Muscle of back (tissue), 11 donors: ENCODE results near the gene NANOGP8. TPM values are rescaled to one million over a fixed set of nuclear protein-coding genes. Genes with fewer than 3 reads are reported as not detected.

Experiments used
- DNase-seq, 3 donors: peaks; one replicate each; pipeline versions ENCODE4 v3.0.0 to v3.0.0-alpha.2; 2013
- polyA plus RNA-seq, 10 donors: library from polyadenylated mRNA; unstranded; fragments of 120-200 nt; gene quantifications; one replicate each; pipeline ENCODE4 v1.2.1, GENCODE V29; 2013; ENCODE audit not compliant: insufficient read length in 10 of 10

NANOGP8 gene
- polyA plus RNA-seq, 10 donors = 0.19 to 0.39 (median 0.34) TPM; not detected in 7

GRCh38 chr15:35061161-35061824 is 23.8 kb downstream of the NANOGP8 start:
- DNase-seq = peak in 1 of 3 donors; percentile 6

GRCh38 chr15:35060591-35060990 is 24.5 kb downstream of the NANOGP8 start:
- DNase-seq = no peak

- no peak for DNase-seq
Measured at GRCh38 chr15:35058534-35059054, 26.5 kb downstream of the NANOGP8 start.

- DNase-seq = no peak
Measured at GRCh38 chr15:35055416-35056105, 29.5 kb downstream of the NANOGP8 start.

- no peak for DNase-seq
Measured at GRCh38 chr15:35054380-35054779, 30.7 kb downstream of the NANOGP8 start.

GRCh38 chr15:35047996-35048395 is 37.1 kb downstream of the NANOGP8 start:
- peak in 1 of 3 donors; percentile 7 for DNase-seq

GRCh38 chr15:35047528-35047927 is 37.6 kb downstream of the NANOGP8 start:
- DNase-seq = peak in 1 of 3 donors; percentile 5

- peak in 1 of 3 donors; percentile 4 for DNase-seq
Measured at GRCh38 chr15:35043373-35044095, 41.6 kb downstream of the NANOGP8 start.

GRCh38 chr15:35040339-35041255 is 44.5 kb downstream of the NANOGP8 start:
- DNase-seq = no peak

GRCh38 chr15:35038626-35039451 is 46.3 kb downstream of the NANOGP8 start:
- DNase-seq = peak in 1 of 3 donors; percentile 35

Other genes with a start within 250 kb of the NANOGP8 start
- gene AQR, start 115.6 kb downstream of the NANOGP8 start, polyA plus RNA-seq = 10 to 100 TPM; 14.2 to 25.6 (median 22.3) TPM
- 10 to 100 TPM; 18.0 to 38.8 (median 25.1) TPM for gene ZNF770, start 97.0 kb downstream of the NANOGP8 start, polyA plus RNA-seq